H1 (cell line): Measurements from ENCODE around the gene GFOD1. TPM values are rescaled to one million over a fixed set of nuclear protein-coding genes. Genes with fewer than 3 reads are reported as not detected.

ENCODE experiments used
- EZH2 ChIP-seq: fragments of 200-600 bp; sonication (generic); IDR thresholded peaks from 2 replicates; pipeline ENCODE4 v1.7.1; 2012; ENCODE audit warnings: low read depth, mild to moderate bottlenecking, moderate library complexity, low read length, inconsistent platforms; ENCODE audit not compliant: severe bottlenecking
- polyA plus RNA-seq, 7 experiments: library from polyadenylated mRNA; depleted of rRNA in 3 of 7; stranded (reverse) in 5 of 7; unstranded in 2 of 7; fragments of >200 nt in 5 of 7; fragments of 200-250 nt in 2 of 7; gene quantifications; 1 replicate in 5 of 7; 2 replicates in 1 of 7; 4 replicates in 1 of 7; pipeline versions ENCODE4 v1.2.1 to v1.2.3, GENCODE V29; 2011 to 2013; ENCODE audit warnings: missing spikeins in 2 of 7, mixed read lengths in 2 of 7
- total RNA-seq: library from RNA; stranded (reverse); fragmentation: NEBNext Ultra II Directional; extraction: Animal tissue kit (Norgen Biotek cat#: 25700); gene quantifications from 2 replicates; pipeline ENCODE4 v1.2.1, GENCODE V29; 2021

GFOD1 gene
- total and polyA plus RNA-seq, 2 of the 8 experiments (the other 6 are each of a cell fraction or from before 2014, with no cell fraction given), result 2.5 to 8.8 TPM

GRCh38 chr6:13384966-13385365, 102.4 kb downstream of the GFOD1 start (continued):
- no peak for TF ChIP-seq EZH2
